Thyroid gland (tissue), 4 donors: ENCODE data around the gene DUSP12.

ENCODE experiments used
- CTCF ChIP-seq, 6 experiments: fragments of 200-600 bp in 3 of 6; fragments of 450-650 bp in 3 of 6; sonication (generic) in 3 of 6; IDR thresholded peaks; one replicate each; pipeline ENCODE4 v1.5.1; 2016 to 2019; ENCODE audit warnings: antibody characterized with exemption in 6 of 6, mild to moderate bottlenecking in 2 of 6, inconsistent platforms in 1 of 6, moderate library complexity in 1 of 6
- POLR2A ChIP-seq, 2 donors: fragments of 450-650 bp; IDR thresholded peaks; one replicate each; pipeline ENCODE4 v1.6.1; 2017; ENCODE audit warnings: antibody characterized with exemption in 2 of 2, mild to moderate bottlenecking in 2 of 2, moderate library complexity in 1 of 2

- TF ChIP-seq POLR2A (IDR thresholded peaks at IDR 0.05) (no peak), CTCF (IDR thresholded peaks at IDR 0.05) (no peak)
These were observed 42.5 kb downstream of the DUSP12 start for GRCh38 chr1:161791904-161792655.
